GM21723 (cell line): Measurements from ENCODE around the gene PARP9.
A peak's percentile ranks its signal among the peaks of the same experiment; 100 is the strongest.
"Not testable (repeated sequence)": the region's sequence is repeated elsewhere in the genome, so short reads cannot be mapped to it uniquely, and the experiment has no call there.

Source experiments
- ATAC-seq: cut with Tn5 transposase; IDR thresholded peaks from one replicate; pipeline ENCODE4 v1.9.1; 2021; ENCODE audit warnings: mild to moderate bottlenecking, moderate library complexity; ENCODE audit not compliant: unreplicated experiment

Gene PARP9

DNA sequence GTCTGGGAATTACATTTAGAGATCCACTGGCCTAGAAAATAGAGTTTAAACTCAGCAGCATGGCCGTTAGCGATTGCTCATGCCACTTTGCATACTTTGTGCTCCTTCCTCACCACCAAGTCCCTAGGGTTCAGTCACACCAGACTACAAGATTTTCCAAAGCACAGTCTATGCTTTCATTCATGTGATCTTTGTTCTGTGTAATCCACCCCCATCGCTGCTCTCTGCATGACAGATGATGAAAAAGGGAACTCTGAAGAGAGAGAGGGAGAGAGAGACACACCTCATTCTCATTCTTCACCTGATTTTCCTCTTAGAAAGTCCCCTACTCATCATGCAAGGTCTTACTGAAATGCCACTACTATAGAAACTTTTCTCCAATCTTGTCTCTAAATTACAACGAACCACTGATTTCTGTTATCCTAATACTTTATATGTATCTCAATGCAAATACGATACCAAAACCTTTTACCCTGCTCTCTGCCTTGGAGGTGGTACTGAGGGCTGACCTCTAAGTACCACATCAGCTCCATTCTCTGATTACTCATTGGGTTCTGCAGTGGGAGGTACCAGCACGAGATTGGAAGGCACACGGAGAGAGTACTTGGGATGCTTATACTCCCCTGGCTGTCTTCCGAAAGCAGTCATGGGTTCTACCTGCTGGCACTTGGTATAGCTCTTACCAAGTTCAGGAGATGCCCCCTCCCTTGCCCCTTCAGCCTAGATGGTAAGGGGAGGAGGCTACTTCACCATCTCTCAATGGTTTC lies 12.3 kb upstream of the PARP9 start:
- peak; percentile 82 for ATAC-seq

DNA sequence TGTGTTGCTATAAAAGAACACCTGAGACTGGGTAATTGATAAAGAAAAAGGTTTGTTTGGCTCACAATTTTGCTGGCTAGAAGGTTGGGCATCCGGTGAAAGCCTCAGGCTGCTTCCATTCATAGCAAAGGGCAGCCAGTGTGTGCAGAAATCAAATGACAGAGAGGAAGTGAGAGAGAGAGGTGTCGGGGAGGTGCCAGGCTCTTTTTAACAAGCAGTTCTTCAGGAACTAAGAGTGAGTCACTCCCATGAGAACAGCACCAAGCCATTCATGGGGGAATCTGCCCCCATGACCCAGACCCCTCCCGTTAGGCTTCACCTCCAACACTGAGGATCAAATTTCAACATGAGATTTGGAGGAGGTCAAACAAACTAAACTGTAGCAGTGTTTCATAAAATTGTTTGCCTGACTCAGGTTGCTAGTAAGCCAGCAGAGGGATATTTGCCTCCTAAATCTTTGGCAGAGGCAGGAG lies 8.9 kb upstream of the PARP9 start:
- ATAC-seq: no peak

DNA sequence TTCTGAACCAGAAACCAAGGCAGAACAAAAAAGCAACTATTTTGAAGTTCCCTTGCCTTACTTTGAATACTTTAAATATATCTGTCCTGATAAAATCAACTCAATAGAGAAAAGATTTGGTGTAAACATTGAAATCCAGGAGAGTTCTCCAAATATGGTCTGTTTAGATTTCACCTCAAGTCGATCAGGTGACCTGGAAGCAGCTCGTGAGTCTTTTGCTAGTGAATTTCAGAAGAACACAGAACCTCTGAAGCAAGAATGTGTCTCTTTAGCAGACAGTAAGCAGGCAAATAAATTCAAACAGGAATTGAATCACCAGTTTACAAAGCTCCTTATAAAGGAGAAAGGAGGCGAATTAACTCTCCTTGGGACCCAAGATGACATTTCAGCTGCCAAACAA lies 4.7 kb upstream of the PARP9 start:
- no peak for ATAC-seq

DNA sequence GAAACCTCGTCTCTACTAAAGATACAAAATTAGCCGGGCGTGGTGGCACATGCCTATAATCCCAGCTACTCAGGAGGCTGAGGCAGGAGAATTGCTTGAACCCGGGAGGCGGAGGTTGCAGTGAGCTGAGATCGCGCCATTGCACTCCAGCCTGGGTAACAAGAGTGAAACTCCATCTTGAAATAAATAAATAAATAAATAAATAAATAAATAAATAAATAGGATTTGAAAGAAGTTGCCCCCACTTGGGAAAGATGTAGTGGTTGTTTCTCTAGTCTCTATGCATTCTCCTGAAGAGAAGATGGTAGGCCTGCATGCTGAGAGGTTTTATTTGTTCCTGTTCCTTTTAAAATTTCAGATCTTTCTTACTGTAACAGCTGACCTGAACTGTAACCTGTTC lies 4.0 kb upstream of the PARP9 start:
- not testable (repeated sequence) for ATAC-seq

DNA sequence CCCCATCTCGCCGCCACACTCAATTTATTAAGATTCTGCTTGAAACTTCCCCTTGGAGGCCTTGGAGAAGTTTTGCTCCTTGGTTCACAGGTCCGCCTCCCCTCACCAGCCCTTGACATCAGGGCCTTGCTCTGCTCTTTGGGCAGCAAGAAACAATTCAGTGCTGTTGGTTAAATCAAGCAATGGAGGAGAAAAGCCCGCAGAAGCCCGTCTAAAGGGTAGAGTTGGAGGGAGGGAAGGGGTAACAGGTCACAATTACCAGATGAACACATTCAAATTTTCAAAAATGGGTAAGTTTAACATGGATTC lies 429 bp downstream of the PARP9 start:
- ATAC-seq: no peak

DNA sequence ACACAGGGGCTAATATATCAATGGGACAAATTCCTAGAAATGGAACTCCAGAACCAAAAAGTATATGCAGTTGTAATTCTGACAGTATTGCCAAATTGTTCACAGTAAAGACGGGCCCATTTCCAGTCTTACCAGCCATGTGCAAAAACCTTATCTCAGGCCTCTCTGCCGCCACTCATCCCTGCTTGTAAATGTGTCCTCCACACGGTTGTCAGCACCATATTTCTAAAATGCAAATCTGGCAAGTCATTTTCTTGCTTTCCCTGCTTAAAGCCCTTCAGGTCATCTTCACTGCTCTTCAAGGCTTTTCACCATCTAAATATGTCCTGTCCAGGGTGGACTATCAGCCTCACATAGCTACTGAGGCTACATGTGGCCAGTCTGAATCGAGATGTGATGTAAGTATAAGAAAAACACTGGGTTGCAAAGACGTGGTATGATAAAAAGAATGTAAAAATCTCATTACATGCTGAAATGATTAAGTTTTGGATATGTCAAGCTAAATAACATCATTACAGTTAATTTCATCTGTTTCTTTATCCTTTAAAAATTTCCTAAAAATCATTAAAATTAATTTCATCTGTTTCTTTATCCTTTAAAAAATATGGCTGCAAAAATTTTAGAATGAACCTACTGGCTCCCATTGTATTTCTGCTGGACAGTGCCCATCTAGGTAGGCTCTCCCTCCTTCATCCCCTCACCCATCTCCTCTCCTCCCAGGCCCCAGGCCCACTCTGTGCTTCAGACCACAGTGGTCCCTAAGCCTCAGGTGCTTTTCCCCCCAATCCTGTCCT lies 980 bp downstream of the PARP9 start:
- ATAC-seq: no peak

DNA sequence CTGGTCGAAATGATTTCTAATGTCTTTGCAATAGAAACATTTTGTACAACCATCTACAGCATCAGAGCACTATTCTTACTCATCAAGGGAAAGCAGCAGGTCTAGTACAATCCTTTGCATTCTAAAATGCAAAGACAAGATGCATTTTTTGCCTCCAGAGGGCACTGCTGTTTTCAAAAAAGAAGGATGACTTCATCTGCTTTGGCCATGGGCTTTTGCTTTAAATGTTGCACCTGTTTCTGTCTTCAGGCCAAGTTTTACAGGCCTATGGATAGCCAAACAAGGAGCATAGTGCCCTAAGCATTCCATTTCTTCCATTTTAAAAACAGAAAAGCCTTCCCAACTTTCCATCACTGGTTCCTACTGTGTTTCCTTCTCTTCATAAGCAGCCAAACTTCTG lies 3.4 kb downstream of the PARP9 start:
- peak; percentile 36 for ATAC-seq

DNA sequence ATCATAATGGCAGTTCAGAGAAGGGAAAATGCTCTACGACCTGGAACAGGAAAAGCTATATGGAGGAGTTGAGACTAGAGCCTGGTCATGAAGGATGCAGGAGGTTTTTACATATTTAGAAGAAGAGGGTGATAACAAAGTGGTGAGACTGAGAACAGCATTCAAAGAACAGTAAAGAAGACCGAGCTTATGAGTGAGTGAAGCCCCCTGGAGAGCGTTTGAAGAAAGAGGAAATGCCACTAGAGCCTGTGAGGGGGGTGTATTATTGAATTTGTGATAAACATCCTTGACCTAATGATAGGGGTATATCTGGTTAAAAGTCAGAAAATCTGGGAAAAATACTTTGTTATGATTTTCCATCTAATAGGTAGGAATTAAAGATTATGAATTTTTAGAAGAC lies 4.2 kb downstream of the PARP9 start:
- ATAC-seq: no peak

DNA sequence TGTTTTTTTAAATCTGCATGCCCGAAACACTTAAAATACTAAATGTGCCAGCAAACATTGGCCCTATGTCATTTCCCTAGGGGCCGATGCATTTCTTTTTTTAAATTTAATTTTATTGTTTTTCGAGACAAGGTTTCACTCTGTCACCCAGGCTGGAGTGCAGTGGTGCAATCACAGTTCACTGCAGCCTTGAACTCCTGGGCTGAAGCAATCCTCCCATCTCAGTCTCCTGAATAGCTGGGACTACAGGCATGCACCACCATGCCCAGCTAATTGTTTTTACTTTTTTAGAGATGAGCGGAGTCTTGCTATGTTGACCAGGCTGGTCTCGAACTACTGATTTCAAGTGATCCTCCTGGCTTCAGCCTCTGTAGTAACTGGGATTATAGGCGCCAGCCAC lies 5.5 kb downstream of the PARP9 start:
- ATAC-seq: no peak

DNA sequence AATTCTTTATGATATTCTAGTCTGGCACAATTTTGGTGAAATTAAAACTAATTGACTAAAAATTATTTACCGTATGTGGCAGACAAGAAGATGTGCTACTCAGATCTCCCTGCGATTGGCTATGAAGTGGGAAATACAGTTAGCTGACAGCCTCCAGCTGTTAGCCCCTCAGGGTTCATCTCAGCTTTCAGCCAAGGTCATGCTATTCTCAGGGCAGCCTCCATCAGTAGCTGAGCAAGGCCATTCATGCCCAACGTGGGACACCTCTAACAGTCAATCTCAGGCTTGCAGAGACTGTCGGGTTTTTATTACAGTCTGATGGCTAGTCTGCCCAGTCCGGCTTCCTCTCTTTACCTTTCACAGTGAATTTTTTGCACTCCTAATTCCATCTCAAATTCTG lies 6.7 kb downstream of the PARP9 start:
- ATAC-seq: no peak

DNA sequence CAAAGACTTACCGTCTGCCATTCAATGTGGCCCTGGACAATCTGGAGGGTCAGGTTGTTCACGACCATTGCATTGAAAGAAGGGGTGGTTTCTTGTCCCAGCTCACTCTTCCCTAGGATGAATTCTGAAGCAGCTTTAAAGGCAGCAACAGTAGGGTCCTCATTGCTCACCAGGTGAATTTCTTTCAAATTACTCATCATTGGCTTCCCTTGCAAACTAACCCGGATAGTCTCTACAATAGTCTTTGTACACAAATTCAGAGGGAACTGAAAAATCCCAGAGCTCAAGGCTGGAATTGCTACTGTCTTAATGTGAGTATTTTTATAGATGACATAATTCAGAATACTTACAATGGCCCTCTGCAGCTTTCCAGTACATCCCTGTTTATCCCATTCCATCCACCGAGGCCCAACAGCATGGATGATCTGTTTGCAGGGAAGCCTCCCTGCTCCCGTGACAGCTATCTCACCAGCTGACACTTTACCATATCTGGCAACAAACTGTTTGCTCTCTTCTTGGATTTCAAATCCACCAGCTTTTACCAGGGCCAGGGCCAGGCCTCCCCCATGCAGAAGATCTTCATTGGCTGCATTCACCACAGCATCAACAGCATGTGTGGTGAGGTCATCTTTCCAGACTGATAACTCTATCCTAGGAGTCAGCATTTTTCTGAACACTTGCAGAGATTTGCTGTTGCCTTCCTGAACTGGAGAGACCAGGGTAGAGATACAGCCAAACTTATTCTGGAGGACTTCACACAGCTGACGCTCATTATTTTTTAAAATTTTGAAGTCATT lies 8.6 kb downstream of the PARP9 start:
- ATAC-seq: no peak

DNA sequence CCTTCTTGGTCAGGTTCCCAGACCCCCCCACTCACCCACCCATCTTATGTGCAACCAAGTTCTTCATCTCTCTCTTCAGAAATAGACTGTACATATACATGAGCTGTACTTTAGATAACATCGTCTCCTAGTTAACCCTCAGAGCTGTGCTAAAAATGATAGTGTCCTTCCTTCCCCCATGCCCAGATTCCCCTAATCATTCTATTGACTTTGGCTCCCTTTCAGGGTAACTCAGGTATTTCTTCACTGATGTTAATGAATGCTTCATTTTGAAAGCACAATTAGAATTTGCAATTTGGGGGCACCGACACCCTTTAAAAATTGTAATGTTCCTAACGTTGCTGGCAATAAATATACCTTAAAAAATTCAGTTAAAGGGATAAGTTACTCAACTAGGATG lies 10.9 kb downstream of the PARP9 start:
- ATAC-seq: no peak

DNA sequence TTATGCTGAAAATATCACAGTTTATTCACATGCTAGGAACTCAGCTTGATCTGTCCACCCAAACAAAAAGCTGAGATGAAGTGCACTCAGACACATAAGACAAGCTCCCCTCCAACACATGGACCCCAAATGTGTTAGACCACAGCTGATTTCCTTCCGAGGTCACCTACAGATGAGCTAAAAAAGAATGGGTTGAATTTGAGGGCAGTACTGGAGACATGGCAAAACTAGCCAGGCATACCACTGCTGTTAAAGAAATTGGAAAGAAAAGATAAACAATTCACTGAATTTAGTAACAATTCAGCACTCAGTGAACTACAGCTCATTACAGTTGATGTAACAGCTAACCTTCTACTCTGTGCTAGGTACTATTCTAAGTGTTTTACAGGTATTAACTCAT lies 15.5 kb downstream of the PARP9 start:
- no peak for ATAC-seq

DNA sequence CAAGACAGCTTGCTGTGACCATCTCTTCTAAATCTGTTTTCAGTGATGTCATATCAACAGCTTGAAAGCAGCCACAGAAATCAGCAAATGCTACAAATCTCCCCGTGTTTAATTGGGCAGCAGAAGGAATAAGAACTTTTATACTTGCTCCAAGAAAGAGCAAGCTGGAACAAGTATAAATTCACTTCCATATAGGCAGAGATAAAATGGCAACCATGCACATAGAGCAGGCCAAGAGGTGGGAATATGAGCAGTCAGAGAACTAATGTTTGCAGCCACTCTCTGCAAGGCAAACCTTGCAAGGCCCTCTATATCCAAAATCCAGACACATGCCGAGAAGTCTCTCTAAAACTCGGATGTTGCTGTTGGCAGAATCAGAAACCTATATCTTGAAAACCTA lies 16.0 kb downstream of the PARP9 start:
- no peak for ATAC-seq

DNA sequence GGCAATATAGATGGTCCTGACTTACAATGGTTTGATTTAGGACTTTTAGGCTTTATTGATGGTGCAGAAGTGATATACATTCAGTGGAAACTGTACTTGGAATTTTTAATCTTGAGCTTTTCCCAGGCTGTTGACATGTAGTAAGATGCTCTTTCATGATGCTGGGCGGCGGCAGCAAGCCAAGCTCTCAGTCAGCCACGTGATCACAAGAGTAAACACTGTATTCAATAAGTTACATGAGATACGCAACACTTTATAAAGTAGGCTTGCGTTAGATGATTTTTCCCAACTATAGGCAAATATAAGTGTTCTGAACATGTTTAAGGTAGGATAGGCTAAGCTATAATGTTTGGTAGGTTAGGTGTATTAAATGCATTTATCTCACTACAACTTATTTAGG lies 17.9 kb downstream of the PARP9 start:
- no peak for ATAC-seq

DNA sequence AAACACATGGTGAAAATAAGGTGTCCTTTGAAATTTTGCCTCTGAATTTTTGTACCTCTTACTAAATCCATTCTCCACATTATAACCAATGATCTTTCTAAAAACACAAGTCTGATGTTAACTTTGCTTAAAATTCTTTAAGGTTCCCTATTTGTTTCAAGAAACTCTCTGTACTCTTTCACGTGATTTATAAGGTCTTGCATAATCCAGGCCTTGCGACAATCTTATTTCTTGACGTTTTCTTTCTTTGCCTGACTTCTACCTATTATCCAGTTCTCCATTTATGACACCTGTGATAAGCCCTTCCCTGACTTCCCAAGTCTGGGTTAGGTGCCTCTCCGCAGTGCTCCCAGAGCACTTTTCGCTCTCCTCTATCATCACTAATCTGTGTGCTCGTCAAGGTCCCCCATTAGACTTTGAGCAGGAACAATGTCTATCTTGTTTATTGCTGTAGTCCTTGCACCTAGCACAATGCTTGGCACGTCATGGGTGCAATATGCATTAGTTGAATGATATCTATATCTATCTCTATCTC lies 25.1 kb downstream of the PARP9 start:
- ATAC-seq: no peak

DNA sequence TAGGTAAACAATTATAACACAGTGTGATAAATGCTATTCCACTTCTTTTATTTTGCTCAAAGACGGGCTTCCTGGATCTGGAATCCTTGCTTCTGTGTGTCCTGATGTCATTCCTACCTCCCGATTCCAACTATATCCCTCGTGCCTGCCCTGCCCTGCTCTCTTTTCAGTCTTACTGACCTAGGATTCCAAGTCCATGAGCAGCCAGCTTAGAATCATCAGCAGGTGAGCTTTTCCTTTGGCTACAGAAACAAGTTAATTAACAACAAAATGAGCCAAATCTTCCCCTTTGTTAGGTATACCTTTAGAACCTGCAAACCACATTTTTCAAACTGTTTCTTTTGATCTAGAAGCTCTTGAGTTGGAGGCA lies 27.5 kb downstream of the PARP9 start:
- ATAC-seq: no peak

DNA sequence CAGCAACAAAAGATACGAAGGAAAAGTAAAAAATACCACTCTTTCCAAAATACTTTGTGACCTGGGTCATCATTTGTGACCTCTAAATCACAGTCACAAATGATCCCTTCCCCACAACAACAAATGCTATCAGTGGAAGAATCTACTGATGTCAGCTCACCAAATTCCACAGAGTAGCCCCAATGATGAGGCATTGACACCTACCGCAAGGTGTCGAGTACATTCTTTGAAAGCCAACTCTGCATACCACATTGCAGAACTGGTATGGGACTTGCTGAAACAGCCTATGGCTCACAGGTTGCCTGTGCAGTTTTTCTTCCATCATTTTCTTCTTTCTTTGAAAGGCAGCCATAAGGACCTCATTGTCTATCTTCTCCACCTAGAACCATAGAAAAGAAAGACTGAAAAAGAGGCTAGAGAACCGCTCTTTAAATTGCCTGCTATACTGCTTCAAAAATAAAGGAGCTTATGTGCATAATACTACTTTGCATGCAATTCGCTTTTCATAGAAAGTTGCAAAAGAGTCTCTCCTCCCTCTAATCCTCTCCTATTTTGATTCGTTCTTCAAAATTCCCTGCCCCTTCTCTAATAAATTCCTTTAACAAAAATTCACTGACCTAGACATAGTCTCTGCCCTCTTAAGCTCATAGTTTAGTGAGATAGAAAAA lies 28.0 kb downstream of the PARP9 start:
- ATAC-seq: no peak

DNA sequence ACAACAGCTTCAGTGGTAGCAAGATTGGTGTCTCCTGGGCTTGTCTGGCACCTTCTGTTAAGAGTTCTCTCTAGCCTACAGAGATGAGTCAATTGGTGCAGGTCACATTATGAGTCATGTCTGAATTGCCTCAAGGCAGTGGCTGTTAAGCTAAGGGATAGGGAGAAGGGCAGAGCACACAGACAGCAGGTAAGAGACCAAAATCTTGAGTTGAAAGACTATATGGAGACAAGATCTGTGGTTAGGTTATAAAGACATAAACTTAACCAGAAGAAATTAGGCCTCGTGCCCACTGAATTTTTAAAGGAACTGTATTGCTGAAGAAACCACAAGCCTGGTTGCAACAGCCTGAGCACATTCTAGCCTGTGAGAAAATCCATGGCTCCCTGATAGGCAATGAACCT lies 30.2 kb downstream of the PARP9 start:
- peak; percentile 99 for ATAC-seq

DNA sequence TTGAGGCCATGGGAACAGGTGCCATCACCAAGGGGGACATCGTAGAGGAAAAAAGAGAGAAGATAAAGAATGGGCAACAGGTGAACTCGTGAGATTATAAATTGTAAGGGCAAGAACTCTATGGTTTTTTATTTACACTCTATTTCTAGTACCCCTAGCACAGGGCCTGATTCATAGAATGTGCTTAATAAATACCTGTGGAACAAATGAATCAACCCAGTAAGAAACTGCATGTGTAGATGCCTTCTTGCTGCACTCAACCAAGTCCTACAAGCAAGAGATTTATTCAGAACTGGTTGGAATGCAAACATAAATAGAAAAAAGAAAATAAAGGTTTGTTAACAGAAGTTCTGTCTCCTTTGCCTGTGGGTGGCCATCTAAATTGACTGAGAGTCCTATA lies 30.6 kb downstream of the PARP9 start:
- no peak for ATAC-seq

DNA sequence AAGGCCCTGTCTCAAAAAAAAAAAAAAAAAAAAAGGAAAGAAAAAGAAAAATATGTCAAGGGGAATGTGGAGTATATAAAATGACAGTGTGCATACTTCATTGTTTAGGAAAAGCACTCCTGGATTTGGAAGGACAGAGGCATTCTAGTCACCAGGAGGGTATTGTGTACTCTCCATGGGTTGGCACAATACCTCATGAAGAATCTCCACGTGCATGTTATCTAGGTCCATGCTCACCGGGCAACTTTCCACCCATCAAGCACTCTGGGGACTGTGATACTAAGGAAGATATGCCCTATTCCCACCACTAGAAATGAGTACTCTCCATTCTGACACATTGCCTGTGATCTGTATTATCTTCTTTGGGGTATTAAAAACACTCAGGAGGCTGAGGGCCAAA lies 33.9 kb downstream of the PARP9 start:
- ATAC-seq: no peak
